Measurements from ENCODE around the gene APC2. TPM values are rescaled to one million over a fixed set of nuclear protein-coding genes. Genes with fewer than 3 reads are reported as not detected.

Gene APC2, protein sequence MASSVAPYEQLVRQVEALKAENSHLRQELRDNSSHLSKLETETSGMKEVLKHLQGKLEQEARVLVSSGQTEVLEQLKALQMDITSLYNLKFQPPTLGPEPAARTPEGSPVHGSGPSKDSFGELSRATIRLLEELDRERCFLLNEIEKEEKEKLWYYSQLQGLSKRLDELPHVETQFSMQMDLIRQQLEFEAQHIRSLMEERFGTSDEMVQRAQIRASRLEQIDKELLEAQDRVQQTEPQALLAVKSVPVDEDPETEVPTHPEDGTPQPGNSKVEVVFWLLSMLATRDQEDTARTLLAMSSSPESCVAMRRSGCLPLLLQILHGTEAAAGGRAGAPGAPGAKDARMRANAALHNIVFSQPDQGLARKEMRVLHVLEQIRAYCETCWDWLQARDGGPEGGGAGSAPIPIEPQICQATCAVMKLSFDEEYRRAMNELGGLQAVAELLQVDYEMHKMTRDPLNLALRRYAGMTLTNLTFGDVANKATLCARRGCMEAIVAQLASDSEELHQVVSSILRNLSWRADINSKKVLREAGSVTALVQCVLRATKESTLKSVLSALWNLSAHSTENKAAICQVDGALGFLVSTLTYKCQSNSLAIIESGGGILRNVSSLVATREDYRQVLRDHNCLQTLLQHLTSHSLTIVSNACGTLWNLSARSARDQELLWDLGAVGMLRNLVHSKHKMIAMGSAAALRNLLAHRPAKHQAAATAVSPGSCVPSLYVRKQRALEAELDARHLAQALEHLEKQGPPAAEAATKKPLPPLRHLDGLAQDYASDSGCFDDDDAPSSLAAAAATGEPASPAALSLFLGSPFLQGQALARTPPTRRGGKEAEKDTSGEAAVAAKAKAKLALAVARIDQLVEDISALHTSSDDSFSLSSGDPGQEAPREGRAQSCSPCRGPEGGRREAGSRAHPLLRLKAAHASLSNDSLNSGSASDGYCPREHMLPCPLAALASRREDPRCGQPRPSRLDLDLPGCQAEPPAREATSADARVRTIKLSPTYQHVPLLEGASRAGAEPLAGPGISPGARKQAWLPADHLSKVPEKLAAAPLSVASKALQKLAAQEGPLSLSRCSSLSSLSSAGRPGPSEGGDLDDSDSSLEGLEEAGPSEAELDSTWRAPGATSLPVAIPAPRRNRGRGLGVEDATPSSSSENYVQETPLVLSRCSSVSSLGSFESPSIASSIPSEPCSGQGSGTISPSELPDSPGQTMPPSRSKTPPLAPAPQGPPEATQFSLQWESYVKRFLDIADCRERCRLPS (N-terminal part only)
- polyA plus RNA-seq (50.5 and 79.7 TPM in 2 replicates), polyA minus RNA-seq (302 and 348 TPM in 2 replicates)

DNA sequence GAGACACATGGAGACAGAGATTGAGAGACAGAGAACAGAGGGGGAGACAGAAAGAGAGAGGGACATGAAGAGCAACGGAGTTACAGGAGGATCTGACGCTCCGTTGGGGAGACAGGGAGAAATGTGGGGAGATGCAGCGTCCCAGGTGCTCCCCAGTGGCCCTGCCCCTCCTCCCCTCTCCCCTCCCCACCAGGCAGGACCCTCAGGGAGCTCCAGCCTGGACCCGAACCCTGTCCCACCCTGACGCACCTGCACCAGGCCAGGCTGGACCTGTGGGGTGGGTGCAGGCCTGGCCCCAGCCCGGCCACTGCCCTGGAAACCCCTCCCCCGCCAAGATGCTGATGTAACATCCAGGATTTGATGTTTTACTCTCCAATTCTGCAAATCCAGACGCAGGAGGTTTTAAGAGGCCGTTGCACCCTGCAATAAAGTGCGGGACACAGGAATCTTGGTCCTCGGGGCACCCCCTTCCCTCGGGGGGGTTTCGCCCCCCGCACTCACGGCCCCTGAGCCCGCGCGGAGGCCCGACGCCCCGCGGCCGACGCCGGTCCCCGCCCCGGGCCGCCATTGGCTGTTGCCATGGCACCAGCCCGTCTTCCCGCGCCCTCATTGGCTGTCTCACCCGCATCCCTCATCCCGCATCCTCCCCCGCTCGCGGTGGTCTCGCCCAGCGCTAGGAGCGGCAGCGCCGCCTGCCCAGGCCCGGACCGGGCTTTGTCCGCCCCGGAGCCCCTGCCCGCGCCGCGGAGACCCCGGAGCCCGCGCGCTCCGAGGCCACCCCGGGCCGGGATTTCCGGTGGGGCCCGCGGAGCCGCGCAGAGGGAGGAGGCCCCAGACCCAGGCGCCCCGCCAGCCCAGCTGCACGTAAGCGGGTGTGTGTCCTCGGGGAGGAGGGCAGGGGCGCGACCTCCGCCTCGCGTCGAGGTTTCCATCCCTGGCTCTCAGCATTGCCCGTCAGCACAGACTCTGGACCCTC is at the start of gene APC2:
Gene APC2, plus strand, starts transcription at position 655 of the 976 bp plus-strand sequence. CDS start 2,881 bp downstream, outside the sequence.
- Histone ChIP-seq H3K4me3 (ENCODE audit: low read length) (peak within 1 kb of the TSS; percentile 77), H3K36me3 (ENCODE audit: insufficient read depth, low read length) (peaks cover 4% of the 10 kb centered on the region), H3K9me3 (ENCODE audit: low read length) (no peaks in the 10 kb centered on the region), H3K9me2 (ENCODE audit: insufficient read depth, low read length) (no peaks in the 10 kb centered on the region), H3K27ac (ENCODE audit: low read length) (peak within 1 kb of the TSS; percentile 98), H4K20me1 (ENCODE audit: insufficient read depth) (no peaks in the 10 kb centered on the region), H3K79me2 (replicated peaks; ENCODE audit: insufficient read depth, low read length) (peaks cover 72% of the 10 kb centered on the region), H3K4me2 (ENCODE audit: low read length) (peak within 1 kb of the TSS; percentile 97), H2AFZ (ENCODE audit: low read depth, low read length) (peak within 1 kb of the TSS; percentile 1), H3F3A (ENCODE audit: insufficient read depth, low read length, poor library complexity, severe bottlenecking) (peaks cover 4% of the 10 kb centered on the region), H3K27me3 (ENCODE audit: insufficient read depth, low read depth, low read length) (no peaks in the 10 kb centered on the region), H3K9ac (ENCODE audit: low read length) (peak within 1 kb of the TSS; percentile 99)
- TF ChIP-seq EZH2 (IDR thresholded peaks at IDR 0.05; ENCODE audit: borderline replicate concordance, insufficient read depth, low read length, poor library complexity, severe bottlenecking) (no peak), CTCF (IDR thresholded peaks at IDR 0.05; ENCODE audit: poor library complexity, severe bottlenecking) (peak; percentile 28), EP300 (conservative IDR thresholded peaks at IDR 0.05; ENCODE audit: poor library complexity, severe bottlenecking) (peak; percentile 79), SMC3 (conservative IDR thresholded peaks at IDR 0.05; ENCODE audit: poor library complexity) (peak; percentile 50), POLR2AphosphoS5 (IDR thresholded peaks at IDR 0.05) (peak; percentile 92), MXI1 (conservative IDR thresholded peaks at IDR 0.05; ENCODE audit: poor library complexity, severe bottlenecking) (peak; percentile 78), TAF1 (IDR thresholded peaks at IDR 0.05; ENCODE audit: low read depth) (no peak), RAD21 (conservative IDR thresholded peaks at IDR 0.05) (no peak)
- TF ChIP-seq, protein P1, sequence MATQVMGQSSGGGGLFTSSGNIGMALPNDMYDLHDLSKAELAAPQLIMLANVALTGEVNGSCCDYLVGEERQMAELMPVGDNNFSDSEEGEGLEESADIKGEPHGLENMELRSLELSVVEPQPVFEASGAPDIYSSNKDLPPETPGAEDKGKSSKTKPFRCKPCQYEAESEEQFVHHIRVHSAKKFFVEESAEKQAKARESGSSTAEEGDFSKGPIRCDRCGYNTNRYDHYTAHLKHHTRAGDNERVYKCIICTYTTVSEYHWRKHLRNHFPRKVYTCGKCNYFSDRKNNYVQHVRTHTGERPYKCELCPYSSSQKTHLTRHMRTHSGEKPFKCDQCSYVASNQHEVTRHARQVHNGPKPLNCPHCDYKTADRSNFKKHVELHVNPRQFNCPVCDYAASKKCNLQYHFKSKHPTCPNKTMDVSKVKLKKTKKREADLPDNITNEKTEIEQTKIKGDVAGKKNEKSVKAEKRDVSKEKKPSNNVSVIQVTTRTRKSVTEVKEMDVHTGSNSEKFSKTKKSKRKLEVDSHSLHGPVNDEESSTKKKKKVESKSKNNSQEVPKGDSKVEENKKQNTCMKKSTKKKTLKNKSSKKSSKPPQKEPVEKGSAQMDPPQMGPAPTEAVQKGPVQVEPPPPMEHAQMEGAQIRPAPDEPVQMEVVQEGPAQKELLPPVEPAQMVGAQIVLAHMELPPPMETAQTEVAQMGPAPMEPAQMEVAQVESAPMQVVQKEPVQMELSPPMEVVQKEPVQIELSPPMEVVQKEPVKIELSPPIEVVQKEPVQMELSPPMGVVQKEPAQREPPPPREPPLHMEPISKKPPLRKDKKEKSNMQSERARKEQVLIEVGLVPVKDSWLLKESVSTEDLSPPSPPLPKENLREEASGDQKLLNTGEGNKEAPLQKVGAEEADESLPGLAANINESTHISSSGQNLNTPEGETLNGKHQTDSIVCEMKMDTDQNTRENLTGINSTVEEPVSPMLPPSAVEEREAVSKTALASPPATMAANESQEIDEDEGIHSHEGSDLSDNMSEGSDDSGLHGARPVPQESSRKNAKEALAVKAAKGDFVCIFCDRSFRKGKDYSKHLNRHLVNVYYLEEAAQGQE (IDR thresholded peaks at IDR 0.05; ENCODE audit: borderline replicate concordance) = peak; percentile 33

All from neural cell (in vitro differentiated cells).